Measurements from ENCODE around the gene CFAP161. TPM values are rescaled to one million over a fixed set of nuclear protein-coding genes. Genes with fewer than 3 reads are reported as not detected.

The CFAP161 gene
- total RNA-seq, 1 experiment from 2014 or later: not detected

DNA sequence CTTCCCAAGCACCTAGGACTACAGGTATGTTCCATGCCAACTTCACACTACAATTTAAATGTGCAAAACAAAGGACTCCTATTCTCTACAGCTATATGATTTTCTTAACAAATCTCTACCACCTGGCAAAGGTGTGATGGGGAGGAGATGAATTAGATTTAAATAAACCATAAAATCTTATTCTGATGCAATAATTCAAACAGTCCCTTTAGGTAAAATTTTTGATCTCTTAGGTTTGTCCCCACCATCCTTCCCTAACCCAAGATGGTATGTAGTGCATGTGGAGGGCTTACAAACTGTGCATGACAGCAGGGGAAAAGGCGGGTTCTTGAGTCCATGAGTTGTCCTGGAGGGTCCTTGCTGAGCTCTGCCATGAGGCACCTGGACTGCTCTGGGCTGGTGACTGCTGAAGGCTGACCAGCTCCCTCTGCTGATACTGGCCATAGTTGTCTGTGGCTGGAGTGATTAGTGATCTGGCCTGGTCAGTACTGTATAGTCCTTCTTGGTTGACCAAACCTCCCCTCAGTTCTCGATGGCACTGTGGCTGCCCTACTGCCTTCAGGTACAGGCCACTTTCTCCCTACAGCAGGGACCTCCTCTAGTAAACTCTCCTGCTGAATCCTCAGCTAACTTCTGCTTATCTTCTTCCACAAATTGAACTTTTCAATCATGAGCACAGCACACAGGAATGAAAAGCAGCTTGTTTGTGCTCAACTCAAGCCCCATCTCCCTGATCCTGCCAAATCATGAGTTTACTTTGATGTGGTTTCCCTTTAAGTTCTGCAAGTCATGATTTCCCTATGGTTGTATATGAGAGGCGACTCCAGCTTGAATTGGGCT lies 30.1 kb downstream of the CFAP161 start:
- Mint-ChIP-seq H3K27ac (ENCODE audit: low read depth, unreplicated experiment) (no peak overlapping the region), H3K27me3 (ENCODE audit: insufficient read depth, unreplicated experiment) (no peaks in the 10 kb centered on the region), H3K4me1 (ENCODE audit: insufficient read depth, unreplicated experiment) (peaks cover 45% of the 10 kb centered on the region), H3K4me3 (ENCODE audit: unreplicated experiment) (no peak overlapping the region), H3K9me3 (ENCODE audit: unreplicated experiment) (no peaks in the 10 kb centered on the region), H3K36me3 (ENCODE audit: insufficient read depth, unreplicated experiment) (no peaks in the 10 kb centered on the region)
- TF ChIP-seq, protein P1, sequence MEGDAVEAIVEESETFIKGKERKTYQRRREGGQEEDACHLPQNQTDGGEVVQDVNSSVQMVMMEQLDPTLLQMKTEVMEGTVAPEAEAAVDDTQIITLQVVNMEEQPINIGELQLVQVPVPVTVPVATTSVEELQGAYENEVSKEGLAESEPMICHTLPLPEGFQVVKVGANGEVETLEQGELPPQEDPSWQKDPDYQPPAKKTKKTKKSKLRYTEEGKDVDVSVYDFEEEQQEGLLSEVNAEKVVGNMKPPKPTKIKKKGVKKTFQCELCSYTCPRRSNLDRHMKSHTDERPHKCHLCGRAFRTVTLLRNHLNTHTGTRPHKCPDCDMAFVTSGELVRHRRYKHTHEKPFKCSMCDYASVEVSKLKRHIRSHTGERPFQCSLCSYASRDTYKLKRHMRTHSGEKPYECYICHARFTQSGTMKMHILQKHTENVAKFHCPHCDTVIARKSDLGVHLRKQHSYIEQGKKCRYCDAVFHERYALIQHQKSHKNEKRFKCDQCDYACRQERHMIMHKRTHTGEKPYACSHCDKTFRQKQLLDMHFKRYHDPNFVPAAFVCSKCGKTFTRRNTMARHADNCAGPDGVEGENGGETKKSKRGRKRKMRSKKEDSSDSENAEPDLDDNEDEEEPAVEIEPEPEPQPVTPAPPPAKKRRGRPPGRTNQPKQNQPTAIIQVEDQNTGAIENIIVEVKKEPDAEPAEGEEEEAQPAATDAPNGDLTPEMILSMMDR (IDR thresholded peaks at IDR 0.05; ENCODE audit: unreplicated experiment): no peak
- intact Hi-C loops (cut with micrococcal nuclease): no loop called here
- BruUV-seq (replicated peaks): no TSS peak
- ChIA-PET POLR2A (interaction anchor here (0.6 kb wide), 1 partner anchor 41 kb away, joined by 3 read pairs; no protein-coding TSS in a partner anchor), CTCF (interaction anchor here (0.8 to 18.4 kb wide), 6 partner anchors 9 to 102 kb away, joined by 3 to 271 read pairs (median 4); no protein-coding TSS in a partner anchor)
- DNase-seq (ENCODE audit: unreplicated experiment): no peak

DNA sequence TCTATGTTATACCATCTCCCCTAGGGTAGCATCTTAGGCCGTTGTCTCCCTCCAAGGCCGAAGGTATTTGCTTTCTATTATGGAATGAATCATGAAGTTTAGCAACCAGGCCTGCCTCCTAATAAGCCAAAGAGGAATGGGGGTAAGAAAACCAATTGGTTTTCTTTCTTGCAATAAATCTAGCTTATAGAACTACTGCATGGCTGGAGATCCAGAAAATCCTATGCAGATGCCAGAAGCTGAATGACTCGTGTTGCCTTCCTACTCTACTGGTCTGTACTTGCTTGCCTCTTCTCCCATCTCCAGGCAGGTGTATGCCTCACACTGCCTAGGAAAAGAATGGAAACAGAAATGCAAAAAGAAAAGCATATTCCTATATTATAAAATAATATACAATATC lies 31.5 kb downstream of the CFAP161 start:
- Mint-ChIP-seq H3K27ac (ENCODE audit: low read depth, unreplicated experiment) (no peak overlapping the region), H3K9me3 (ENCODE audit: unreplicated experiment) (no peaks in the 10 kb centered on the region), H3K4me1 (ENCODE audit: insufficient read depth, unreplicated experiment) (peaks cover 47% of the 10 kb centered on the region), H3K27me3 (ENCODE audit: insufficient read depth, unreplicated experiment) (no peaks in the 10 kb centered on the region), H3K4me3 (ENCODE audit: unreplicated experiment) (no peak overlapping the region), H3K36me3 (ENCODE audit: insufficient read depth, unreplicated experiment) (no peaks in the 10 kb centered on the region)
- no peak for DNase-seq (ENCODE audit: unreplicated experiment)
- BruUV-seq (replicated peaks): no TSS peak
- TF ChIP-seq, protein P1 (IDR thresholded peaks at IDR 0.05; ENCODE audit: unreplicated experiment): no peak
- ChIA-PET CTCF (interaction anchor here (0.6 to 18.4 kb wide), 6 partner anchors 10 to 126 kb away, joined by 3 to 271 read pairs (median 5); no protein-coding TSS in a partner anchor), POLR2A (interaction anchor here (0.6 kb wide), 1 partner anchor 1242 kb away, joined by 3 read pairs; no protein-coding TSS in a partner anchor)
- intact Hi-C loops (cut with micrococcal nuclease): no loop called here

DNA sequence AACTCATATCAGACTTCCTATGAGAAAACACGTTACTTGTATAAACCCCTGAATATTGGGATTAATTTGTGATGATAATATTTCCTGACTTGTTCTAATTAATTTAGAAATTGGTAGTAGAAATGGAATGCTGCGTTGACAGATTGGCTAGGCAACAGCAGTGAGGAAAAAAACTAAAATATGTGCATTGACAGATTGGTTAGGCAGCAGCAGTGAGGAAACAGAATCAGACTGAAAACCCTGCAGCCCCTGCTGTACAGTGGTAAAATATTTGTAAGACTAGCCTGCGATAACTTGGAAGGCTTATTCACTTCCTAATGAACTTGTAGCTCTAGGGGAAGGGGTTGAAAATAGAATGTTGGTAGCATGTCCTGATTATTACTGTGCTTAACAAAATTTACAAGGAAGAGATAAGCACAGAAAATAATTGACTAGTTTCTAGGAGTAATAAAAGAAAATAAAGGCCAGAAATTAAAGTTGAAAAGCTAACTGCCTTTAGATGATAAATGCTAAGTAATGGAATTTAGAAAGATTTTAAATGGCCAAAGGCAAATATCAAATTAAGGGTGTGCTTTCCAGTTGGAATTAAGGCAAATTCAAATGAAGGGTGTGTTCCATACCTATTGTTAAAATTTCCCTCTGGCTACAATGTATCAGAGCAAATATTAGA lies 32.7 kb downstream of the CFAP161 start:
- no TSS peak for BruUV-seq (replicated peaks)
- TF ChIP-seq, protein P1 (IDR thresholded peaks at IDR 0.05; ENCODE audit: unreplicated experiment): no peak
- Mint-ChIP-seq H3K4me1 (ENCODE audit: insufficient read depth, unreplicated experiment) (peaks cover 44% of the 10 kb centered on the region), H3K4me3 (ENCODE audit: unreplicated experiment) (no peak overlapping the region), H3K27me3 (ENCODE audit: insufficient read depth, unreplicated experiment) (no peaks in the 10 kb centered on the region), H3K36me3 (ENCODE audit: insufficient read depth, unreplicated experiment) (no peaks in the 10 kb centered on the region), H3K9me3 (ENCODE audit: unreplicated experiment) (no peaks in the 10 kb centered on the region), H3K27ac (ENCODE audit: low read depth, unreplicated experiment) (no peak overlapping the region)
- CTCF ChIA-PET: interaction anchor here (0.9 to 18.4 kb wide), 5 partner anchors 11 to 99 kb away, joined by 3 to 271 read pairs (median 4); no protein-coding TSS in a partner anchor
- intact Hi-C loops (cut with micrococcal nuclease): no loop called here
- DNase-seq (ENCODE audit: unreplicated experiment): no peak
- POLR2A ChIA-PET: interaction anchor here (1.2 kb wide), 1 partner anchor 10 kb away, joined by 7 read pairs; no protein-coding TSS in a partner anchor

DNA sequence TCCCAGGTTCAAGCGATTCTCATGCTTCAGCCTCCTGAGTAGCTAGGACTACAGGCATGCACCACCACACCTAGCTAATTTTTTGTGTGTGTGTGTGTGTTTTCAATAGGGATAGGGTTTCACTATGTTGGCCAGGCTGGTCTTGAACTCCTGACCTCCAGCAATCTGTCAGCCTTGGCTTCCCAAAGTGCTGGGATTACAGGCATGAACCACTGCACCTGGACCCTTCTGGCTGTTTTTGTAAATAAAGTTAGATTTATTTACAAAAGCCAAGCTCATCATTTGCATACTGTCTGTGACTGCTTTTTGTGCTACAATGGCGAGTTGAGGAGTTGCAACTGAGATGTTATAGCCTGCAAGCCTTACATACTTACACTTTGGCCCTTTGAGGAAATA lies 34.1 kb downstream of the CFAP161 start:
- H3K9me3 Mint-ChIP-seq (ENCODE audit: unreplicated experiment): no peaks in the 10 kb centered on the region
- intact Hi-C loops (cut with micrococcal nuclease): no loop called here
- CTCF ChIA-PET: interaction anchor here (0.6 to 18.4 kb wide), 6 partner anchors 11 to 1133 kb away, joined by 3 to 271 read pairs (median 4); no protein-coding TSS in a partner anchor
- H3K4me3 Mint-ChIP-seq (ENCODE audit: unreplicated experiment): no peak overlapping the region
- no peaks in the 10 kb centered on the region for H3K36me3 Mint-ChIP-seq (ENCODE audit: insufficient read depth, unreplicated experiment)
- no peak for DNase-seq (ENCODE audit: unreplicated experiment)
- TF ChIP-seq, protein P1 (IDR thresholded peaks at IDR 0.05; ENCODE audit: unreplicated experiment): no peak
- no peak overlapping the region for H3K27ac Mint-ChIP-seq (ENCODE audit: low read depth, unreplicated experiment)
- POLR2A ChIA-PET: no interaction called here
- no peaks in the 10 kb centered on the region for H3K27me3 Mint-ChIP-seq (ENCODE audit: insufficient read depth, unreplicated experiment)
- BruUV-seq (replicated peaks): no TSS peak
- H3K4me1 Mint-ChIP-seq (ENCODE audit: insufficient read depth, unreplicated experiment): peaks cover 38% of the 10 kb centered on the region

All from MCF 10A (cell line).